H1 (cell line): ENCODE data around the gene SPATS1.

Experiments
- CHD1 ChIP-seq: IDR thresholded peaks from 2 replicates; pipeline ENCODE4 v1.6.1; 2012; ENCODE audit warnings: low read depth, low read length, improper control_type of control experiment
- EGR1 ChIP-seq: IDR thresholded peaks from 2 replicates; pipeline ENCODE4 v1.6.1; 2011; ENCODE audit warnings: low read depth, low read length, borderline replicate concordance
- TF ChIP-seq, protein P1 (sequence below), 3 experiments: IDR thresholded peaks; 1 replicate in 2 of 3; 2 replicates in 1 of 3; pipeline versions ENCODE4 v1.5.1 to v1.6.1; 2011; ENCODE audit warnings: low read length in 3 of 3, mild to moderate bottlenecking in 3 of 3, inconsistent platforms in 2 of 3, low read depth in 1 of 3, moderate library complexity in 1 of 3; ENCODE audit not compliant: insufficient read depth in 1 of 3; ENCODE audit errors: control extremely low read depth in 1 of 3

- TF ChIP-seq, protein P1, sequence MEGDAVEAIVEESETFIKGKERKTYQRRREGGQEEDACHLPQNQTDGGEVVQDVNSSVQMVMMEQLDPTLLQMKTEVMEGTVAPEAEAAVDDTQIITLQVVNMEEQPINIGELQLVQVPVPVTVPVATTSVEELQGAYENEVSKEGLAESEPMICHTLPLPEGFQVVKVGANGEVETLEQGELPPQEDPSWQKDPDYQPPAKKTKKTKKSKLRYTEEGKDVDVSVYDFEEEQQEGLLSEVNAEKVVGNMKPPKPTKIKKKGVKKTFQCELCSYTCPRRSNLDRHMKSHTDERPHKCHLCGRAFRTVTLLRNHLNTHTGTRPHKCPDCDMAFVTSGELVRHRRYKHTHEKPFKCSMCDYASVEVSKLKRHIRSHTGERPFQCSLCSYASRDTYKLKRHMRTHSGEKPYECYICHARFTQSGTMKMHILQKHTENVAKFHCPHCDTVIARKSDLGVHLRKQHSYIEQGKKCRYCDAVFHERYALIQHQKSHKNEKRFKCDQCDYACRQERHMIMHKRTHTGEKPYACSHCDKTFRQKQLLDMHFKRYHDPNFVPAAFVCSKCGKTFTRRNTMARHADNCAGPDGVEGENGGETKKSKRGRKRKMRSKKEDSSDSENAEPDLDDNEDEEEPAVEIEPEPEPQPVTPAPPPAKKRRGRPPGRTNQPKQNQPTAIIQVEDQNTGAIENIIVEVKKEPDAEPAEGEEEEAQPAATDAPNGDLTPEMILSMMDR (IDR thresholded peaks at IDR 0.05; ENCODE audit: control extremely low read depth in 1 of 3, insufficient read depth in 1 of 3, low read depth in 1 of 3, low read length in 3 of 3), result no peak
- no peak for TF ChIP-seq CHD1
- TF ChIP-seq EGR1, result no peak
Measured at GRCh38 chr6:44315951-44316350, 26.5 kb upstream of the SPATS1 start.
